Measurements from ENCODE around the gene THSD7B. TPM values are rescaled to one million over a fixed set of nuclear protein-coding genes. Genes with fewer than 3 reads are reported as not detected.

Gene THSD7B
- total and polyA plus RNA-seq, 10 of the 15 experiments (the other 5 are each of a cell fraction or from before 2014, with no cell fraction given): 0.03 to 0.56 (median 0.28) TPM

- TF ChIP-seq PRDM15 (CRISPR knock-in tag; IDR thresholded peaks at IDR 0.05) (no peak), YY1 (IDR thresholded peaks at IDR 0.05; ENCODE audit: low read depth, low read length) (no peak), CUX1 (IDR thresholded peaks at IDR 0.05; ENCODE audit: insufficient replicate concordance, low read depth, low read length) (peak; percentile 77), EZH2 (IDR thresholded peaks at IDR 0.05; ENCODE audit: borderline replicate concordance, control insufficient read depth, low read depth, low read length) (no peak), POLR2A (IDR thresholded peaks at IDR 0.05; ENCODE audit: low read depth, low read length) (no peak), ZNF24 (IDR thresholded peaks at IDR 0.05) (0 out of 2 replicates have a peak, but pooled peaks have one; percentile 54), NBN (IDR thresholded peaks at IDR 0.05) (peak; percentile 67), SMC3 (IDR thresholded peaks at IDR 0.05; ENCODE audit: borderline replicate concordance, low read length) (peak; percentile 18; the same call in 1 of the 2 replicates), TCF7 (IDR thresholded peaks at IDR 0.05; ENCODE audit: borderline replicate concordance) (no peak), TCF12 (IDR thresholded peaks at IDR 0.05; ENCODE audit: low read depth, low read length) (no peak), NR2C2 (IDR thresholded peaks at IDR 0.05; ENCODE audit: borderline replicate concordance, control insufficient read depth, insufficient read length, low read depth) (no peak), SIX5 (IDR thresholded peaks at IDR 0.05; ENCODE audit: low read depth, low read length, severe bottlenecking) (no peak), CEBPZ (IDR thresholded peaks at IDR 0.05; ENCODE audit: low read depth, low read length) (no peak), SMAD5 (IDR thresholded peaks at IDR 0.05; ENCODE audit: low read depth) (no peak), BCL3 (IDR thresholded peaks at IDR 0.05; ENCODE audit: borderline replicate concordance, insufficient read depth, low read depth, low read length, poor library complexity, severe bottlenecking) (no peak), MAX (IDR thresholded peaks at IDR 0.05; ENCODE audit: low read depth, low read length) (no peak), IKZF2 (IDR thresholded peaks at IDR 0.05) (peak; percentile 96)
These were observed 408.1 kb downstream of the THSD7B start (continued) for GRCh38 chr2:137173463-137173862.
